Measurements from ENCODE around the gene GPNMB.

GPNMB gene

DNA sequence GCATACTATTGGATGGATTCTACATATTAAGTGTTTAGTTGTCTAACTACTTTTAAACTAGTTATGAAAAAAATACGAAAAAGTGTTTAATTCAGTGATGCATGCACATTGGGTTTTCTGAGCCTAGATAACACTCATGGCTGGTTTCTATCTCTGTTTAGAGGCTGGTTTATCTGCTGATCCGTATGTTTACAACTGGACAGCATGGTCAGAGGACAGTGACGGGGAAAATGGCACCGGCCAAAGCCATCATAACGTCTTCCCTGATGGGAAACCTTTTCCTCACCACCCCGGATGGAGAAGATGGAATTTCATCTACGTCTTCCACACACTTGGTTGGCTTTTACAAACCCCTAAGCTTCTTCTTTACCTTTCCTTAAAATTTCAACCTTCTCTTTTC is 10.2 kb downstream of the GPNMB start:
- no peak overlapping the region for H3K27ac ChIP-seq
- TF ChIP-seq, protein P1, sequence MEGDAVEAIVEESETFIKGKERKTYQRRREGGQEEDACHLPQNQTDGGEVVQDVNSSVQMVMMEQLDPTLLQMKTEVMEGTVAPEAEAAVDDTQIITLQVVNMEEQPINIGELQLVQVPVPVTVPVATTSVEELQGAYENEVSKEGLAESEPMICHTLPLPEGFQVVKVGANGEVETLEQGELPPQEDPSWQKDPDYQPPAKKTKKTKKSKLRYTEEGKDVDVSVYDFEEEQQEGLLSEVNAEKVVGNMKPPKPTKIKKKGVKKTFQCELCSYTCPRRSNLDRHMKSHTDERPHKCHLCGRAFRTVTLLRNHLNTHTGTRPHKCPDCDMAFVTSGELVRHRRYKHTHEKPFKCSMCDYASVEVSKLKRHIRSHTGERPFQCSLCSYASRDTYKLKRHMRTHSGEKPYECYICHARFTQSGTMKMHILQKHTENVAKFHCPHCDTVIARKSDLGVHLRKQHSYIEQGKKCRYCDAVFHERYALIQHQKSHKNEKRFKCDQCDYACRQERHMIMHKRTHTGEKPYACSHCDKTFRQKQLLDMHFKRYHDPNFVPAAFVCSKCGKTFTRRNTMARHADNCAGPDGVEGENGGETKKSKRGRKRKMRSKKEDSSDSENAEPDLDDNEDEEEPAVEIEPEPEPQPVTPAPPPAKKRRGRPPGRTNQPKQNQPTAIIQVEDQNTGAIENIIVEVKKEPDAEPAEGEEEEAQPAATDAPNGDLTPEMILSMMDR (conservative IDR thresholded peaks at IDR 0.05): no peak
- no peak for TF ChIP-seq ZFX (IDR thresholded peaks at IDR 0.05)

DNA sequence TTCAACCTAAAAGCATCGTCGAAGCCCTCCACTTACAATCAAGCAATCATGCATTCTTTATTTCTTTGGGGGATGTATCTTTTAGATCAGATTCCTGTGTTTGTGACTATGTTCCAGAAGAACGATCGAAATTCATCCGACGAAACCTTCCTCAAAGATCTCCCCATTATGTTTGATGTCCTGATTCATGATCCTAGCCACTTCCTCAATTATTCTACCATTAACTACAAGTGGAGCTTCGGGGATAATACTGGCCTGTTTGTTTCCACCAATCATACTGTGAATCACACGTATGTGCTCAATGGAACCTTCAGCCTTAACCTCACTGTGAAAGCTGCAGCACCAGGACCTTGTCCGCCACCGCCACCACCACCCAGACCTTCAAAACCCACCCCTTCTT is 13.8 kb downstream of the GPNMB start:
- TF ChIP-seq, protein P1 (conservative IDR thresholded peaks at IDR 0.05): no peak
- TF ChIP-seq ZFX (IDR thresholded peaks at IDR 0.05): no peak
- no peak overlapping the region for H3K27ac ChIP-seq

DNA sequence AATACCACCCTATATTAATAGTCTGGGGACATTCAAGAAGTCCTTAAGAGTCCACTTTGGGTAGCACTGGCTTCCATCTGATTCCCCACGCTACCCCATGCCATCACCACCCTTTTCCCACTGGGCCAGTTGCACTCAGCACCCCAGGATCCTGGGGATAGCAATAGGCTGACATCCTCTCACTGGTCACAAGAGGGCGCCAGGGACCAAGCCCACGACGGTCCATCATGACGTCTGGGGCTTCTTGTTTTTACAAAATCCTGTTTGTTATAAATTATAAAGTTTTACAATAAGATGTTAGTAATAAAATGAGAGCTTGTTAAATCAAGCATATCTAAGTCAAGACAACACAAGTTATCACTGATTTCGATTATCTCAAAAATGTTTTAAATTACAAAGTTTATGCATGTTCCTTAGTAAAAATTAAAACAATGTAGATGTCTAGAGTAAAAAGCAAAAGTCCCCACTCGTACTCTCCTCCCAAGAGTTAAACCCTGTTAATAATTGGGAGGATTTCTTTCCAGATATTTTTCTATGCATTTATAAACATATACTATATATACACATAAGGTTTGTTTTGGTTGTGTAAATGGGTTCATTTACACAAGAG is 15.4 kb downstream of the GPNMB start:
- no peak for TF ChIP-seq ZFX (IDR thresholded peaks at IDR 0.05)
- TF ChIP-seq, protein P1 (conservative IDR thresholded peaks at IDR 0.05): peak; percentile 97
- no peak overlapping the region for H3K27ac ChIP-seq

DNA sequence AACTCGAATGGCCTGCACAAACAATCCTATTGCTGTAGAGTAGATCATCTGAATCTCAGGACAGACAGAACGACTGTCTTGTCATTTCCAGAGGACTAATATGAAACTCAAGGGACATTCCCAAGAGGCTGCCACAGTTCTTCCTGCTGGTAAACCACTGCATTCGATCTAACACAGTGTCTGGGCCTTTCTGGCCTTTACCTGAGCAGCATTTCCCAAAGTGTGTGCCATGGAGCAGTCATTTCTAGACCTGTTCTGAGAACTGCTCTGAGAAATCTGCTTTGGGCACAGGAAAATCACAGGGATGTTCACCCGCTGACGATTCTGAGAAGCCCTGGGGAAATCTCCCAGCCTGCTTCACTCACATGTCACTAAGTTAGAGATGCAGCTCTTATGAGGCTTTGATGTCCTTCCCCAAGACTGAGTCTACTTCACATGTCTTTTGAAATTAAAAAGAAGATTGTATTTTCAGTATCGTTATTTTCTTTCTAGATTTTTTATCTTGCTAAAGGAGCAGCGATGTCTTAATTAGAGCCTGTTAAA is 18.4 kb downstream of the GPNMB start:
- no peak overlapping the region for H3K27ac ChIP-seq
- TF ChIP-seq ZFX (IDR thresholded peaks at IDR 0.05): no peak
- TF ChIP-seq, protein P1 (conservative IDR thresholded peaks at IDR 0.05): no peak

DNA sequence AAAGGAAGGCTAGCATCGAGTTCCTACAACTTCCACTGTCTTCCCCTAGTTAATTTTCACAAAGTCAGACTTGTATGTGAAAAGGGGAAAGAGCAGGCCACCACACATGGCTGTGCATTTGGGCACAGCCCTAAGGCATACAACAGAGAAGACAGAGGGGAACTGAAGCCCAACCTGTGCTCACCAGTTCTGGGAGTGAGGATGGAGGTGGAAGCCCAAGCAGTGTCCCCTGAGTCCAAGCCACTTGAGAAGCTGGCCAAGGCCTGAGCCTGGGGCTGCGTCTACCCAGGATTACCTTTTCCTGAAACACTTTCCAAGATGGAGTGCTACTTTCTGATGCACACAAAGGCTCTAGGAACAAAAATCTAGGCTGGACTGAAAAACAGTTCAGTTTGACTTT is 20.3 kb downstream of the GPNMB start:
- H3K27ac ChIP-seq: no peak overlapping the region
- no peak for TF ChIP-seq ZFX (IDR thresholded peaks at IDR 0.05)
- TF ChIP-seq, protein P1 (conservative IDR thresholded peaks at IDR 0.05): no peak

DNA sequence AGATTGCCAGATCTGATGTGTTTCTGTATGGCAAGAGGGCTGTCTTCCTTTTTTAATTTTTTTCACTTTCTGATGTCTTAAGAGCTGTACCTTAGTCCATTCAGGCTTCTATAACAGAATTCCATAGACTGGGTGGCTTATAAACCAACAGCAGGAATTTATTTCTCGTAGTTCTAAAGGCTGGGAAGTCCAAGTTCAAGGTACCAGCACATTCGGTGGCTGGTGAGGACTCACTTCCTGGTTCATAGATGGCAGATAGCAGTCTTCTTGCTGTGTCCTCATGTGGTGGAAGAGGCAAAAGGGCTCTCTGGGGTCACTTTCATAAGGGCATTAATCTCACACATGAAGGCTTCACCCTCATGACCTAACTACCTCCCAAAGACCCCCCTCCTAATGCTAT is 20.8 kb downstream of the GPNMB start:
- TF ChIP-seq, protein P1 (conservative IDR thresholded peaks at IDR 0.05): no peak
- TF ChIP-seq ZFX (IDR thresholded peaks at IDR 0.05): no peak

DNA sequence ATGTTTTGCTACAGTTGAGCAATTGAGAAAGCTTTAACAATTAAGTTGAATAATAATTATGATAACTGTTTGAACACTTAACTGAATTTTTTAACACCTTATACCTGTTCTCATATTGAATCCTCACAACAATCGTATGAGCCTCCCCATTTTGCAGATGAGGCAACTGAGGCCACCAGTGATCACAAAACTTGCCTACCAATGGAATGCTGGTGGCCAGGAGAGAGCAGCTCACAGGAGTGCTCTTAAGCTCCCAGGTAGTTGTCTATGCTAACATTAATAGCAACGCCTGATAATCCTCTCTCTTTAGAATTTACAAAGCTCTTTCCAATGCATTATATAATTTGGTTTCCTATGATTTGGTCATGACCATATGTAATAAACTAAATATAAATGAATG is 21.6 kb downstream of the GPNMB start:
- H3K27ac ChIP-seq: no peak overlapping the region
- no peak for TF ChIP-seq ZFX (IDR thresholded peaks at IDR 0.05)
- TF ChIP-seq, protein P1 (conservative IDR thresholded peaks at IDR 0.05): no peak

More for the DNA sequence above, 20.8 kb downstream of the GPNMB start:
- no peak overlapping the region for H3K27ac ChIP-seq
